HL-60 (cell line): ENCODE results near the gene CST9L.

Source experiments
- DNase-seq, 2 experiments: peaks; one replicate each; pipeline ENCODE4 v3.0.0-alpha.2; 2010 to 2020; ENCODE audit warnings: low read depth in 1 of 2, low spot score in 1 of 2
- H3K27ac ChIP-seq: fragments of 250-450 bp; sonication (Bioruptor Pico); replicated peaks from 2 replicates; pipeline ENCODE4 v1.5.1; 2020; ENCODE audit warnings: mild to moderate bottlenecking, moderate library complexity
- H3K27me3 ChIP-seq: fragments of 250-450 bp; sonication (Bioruptor Pico); 2 replicates; pipeline ENCODE4 v1.5.1; 2021; ENCODE audit warnings: mild to moderate bottlenecking, moderate library complexity; ENCODE audit not compliant: insufficient read depth, poor library complexity, severe bottlenecking
- H3K4me3 ChIP-seq: replicated peaks from 2 replicates; pipeline ENCODE4 v1.5.1; 2011; ENCODE audit warnings: mild to moderate bottlenecking, control low read depth, low read length; ENCODE audit not compliant: insufficient read depth
- GABPA ChIP-seq: IDR thresholded peaks from 2 replicates; pipeline ENCODE4 v1.6.1; 2012; ENCODE audit warnings: low read depth
- POLR2AphosphoS5 ChIP-seq: IDR thresholded peaks from 2 replicates; pipeline ENCODE4 v1.6.1; 2012; ENCODE audit warnings: low read depth
- REST ChIP-seq: IDR thresholded peaks from 2 replicates; pipeline ENCODE4 v1.6.1; 2012; ENCODE audit warnings: low read depth; ENCODE audit not compliant: insufficient replicate concordance
- SPI1 ChIP-seq: IDR thresholded peaks from 2 replicates; pipeline ENCODE4 v1.6.1; 2012; ENCODE audit warnings: low read depth, mild to moderate bottlenecking, borderline replicate concordance
- long read RNA-seq: library from polyadenylated mRNA; unstranded; transcript quantifications from one replicate; pipeline ENCODE4 v2.0.0, GENCODE V29; 2020
- TF ChIP-seq, protein P1 (sequence below): IDR thresholded peaks from one replicate; pipeline ENCODE4 v1.5.1; 2011; ENCODE audit warnings: low read length, control low read depth, inconsistent platforms; ENCODE audit not compliant: insufficient read depth

CST9L gene, protein sequence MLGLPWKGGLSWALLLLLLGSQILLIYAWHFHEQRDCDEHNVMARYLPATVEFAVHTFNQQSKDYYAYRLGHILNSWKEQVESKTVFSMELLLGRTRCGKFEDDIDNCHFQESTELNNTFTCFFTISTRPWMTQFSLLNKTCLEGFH
- long read RNA-seq: 0 reads

GRCh38 chr20:23568320-23568970 is at the start of gene CST9L:
Gene CST9L, minus strand, starts transcription at chr20:23568484. Its CDS starts 34 bp downstream, at chr20:23568450.
- TF ChIP-seq POLR2AphosphoS5 (no peak), GABPA (no peak)
- Histone ChIP-seq H3K27me3 (no peaks in the 10 kb centered on the region), H3K4me3 (no peak within 1 kb of the TSS), H3K27ac (no peak within 1 kb of the TSS)
- DNase-seq: no peak

DNA sequence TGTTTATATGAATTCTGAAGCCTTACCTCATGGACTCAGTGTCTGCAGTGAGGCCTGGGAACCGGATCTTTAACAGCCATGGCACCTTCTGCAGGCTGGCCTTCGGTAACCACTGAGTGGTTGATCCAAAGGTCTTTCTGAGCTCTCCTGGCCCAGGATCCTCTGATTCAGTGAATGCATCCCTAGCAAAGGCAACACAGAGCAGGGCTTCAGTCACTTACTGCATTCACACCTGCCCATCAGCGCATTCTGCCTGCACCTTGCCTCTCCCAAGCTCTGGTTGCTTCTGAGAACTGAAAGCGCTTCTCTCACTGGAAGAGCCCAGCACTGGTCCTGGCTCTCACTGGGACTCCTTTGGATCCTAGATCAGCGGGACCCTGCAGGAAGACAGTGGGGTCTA is 45.9 kb upstream of the CST9L start:
- TF ChIP-seq GABPA (no peak), SPI1 (no peak), POLR2AphosphoS5 (no peak), REST (no peak)
- TF ChIP-seq, protein P1, sequence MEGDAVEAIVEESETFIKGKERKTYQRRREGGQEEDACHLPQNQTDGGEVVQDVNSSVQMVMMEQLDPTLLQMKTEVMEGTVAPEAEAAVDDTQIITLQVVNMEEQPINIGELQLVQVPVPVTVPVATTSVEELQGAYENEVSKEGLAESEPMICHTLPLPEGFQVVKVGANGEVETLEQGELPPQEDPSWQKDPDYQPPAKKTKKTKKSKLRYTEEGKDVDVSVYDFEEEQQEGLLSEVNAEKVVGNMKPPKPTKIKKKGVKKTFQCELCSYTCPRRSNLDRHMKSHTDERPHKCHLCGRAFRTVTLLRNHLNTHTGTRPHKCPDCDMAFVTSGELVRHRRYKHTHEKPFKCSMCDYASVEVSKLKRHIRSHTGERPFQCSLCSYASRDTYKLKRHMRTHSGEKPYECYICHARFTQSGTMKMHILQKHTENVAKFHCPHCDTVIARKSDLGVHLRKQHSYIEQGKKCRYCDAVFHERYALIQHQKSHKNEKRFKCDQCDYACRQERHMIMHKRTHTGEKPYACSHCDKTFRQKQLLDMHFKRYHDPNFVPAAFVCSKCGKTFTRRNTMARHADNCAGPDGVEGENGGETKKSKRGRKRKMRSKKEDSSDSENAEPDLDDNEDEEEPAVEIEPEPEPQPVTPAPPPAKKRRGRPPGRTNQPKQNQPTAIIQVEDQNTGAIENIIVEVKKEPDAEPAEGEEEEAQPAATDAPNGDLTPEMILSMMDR: no peak
- Histone ChIP-seq H3K27ac (no peak overlapping the region), H3K4me3 (no peak overlapping the region), H3K27me3 (no peaks in the 10 kb centered on the region)
- no peak for DNase-seq

GRCh38 chr20:23613676-23614075 is 45.4 kb upstream of the CST9L start:
- DNase-seq: no peak
- TF ChIP-seq, protein P1: no peak
- no peak for TF ChIP-seq REST
- no peak for TF ChIP-seq POLR2AphosphoS5
- no peak for TF ChIP-seq SPI1
- no peak for TF ChIP-seq GABPA
- Histone ChIP-seq H3K27me3 (no peaks in the 10 kb centered on the region), H3K27ac (no peak overlapping the region), H3K4me3 (no peak overlapping the region)

DNA sequence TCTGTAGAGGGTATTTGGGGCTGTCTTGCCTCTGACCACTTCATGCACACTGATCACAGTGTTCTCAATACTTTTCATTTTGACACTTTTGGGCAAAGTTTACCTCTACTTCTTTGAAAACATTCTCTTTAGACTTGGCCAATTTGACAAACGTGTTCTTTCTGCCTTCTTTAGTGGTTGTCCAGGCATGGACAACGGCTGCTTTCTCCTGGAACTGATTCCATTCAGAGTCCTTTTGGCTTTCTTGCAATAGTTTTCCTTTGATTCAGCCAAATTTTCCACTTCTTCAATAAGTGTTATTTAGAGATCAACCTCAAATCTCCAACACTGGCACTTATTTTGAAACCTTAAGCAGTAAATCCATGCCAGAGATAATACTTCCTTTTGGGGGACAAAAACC is 44.1 kb upstream of the CST9L start:
- Histone ChIP-seq H3K27me3 (no peaks in the 10 kb centered on the region), H3K27ac (no peak overlapping the region), H3K4me3 (no peak overlapping the region)
- no peak for TF ChIP-seq REST
- no peak for TF ChIP-seq POLR2AphosphoS5
- no peak for TF ChIP-seq SPI1
- no peak for TF ChIP-seq GABPA
- TF ChIP-seq, protein P1: no peak
- DNase-seq: no peak
